Osteoblast (primary cell): ENCODE results near the gene KANSL1. TPM values are rescaled to one million over a fixed set of nuclear protein-coding genes. Genes with fewer than 3 reads are reported as not detected.
A peak's percentile ranks its signal among the peaks of the same experiment; 100 is the strongest.
"Not testable (repeated sequence)": the region's sequence is repeated elsewhere in the genome, so short reads cannot be mapped to it uniquely, and the experiment has no call there.

Source experiments
- DNase-seq: peaks from one replicate; pipeline ENCODE4 v3.0.0; 2011; ENCODE audit warnings: low spot score, mixed read lengths; ENCODE audit not compliant: insufficient read length; ENCODE audit errors: missing footprints
- H2AFZ ChIP-seq: 2 replicates; pipeline ENCODE4 v1.6.0; 2011; ENCODE audit warnings: mild to moderate bottlenecking, low read length
- H3K27ac ChIP-seq: 2 replicates; pipeline ENCODE4 v1.5.1; 2011; ENCODE audit warnings: mild to moderate bottlenecking, low read depth, low read length, moderate library complexity
- H3K27me3 ChIP-seq: 2 replicates; pipeline ENCODE4 v1.6.0; 2012; ENCODE audit warnings: mild to moderate bottlenecking, control low read depth, inconsistent platforms, low read length, moderate library complexity; ENCODE audit not compliant: insufficient read depth
- H3K36me3 ChIP-seq: 2 replicates; pipeline ENCODE4 v1.5.1; 2011; ENCODE audit warnings: mild to moderate bottlenecking, low read length, control low read depth, moderate library complexity; ENCODE audit not compliant: insufficient read depth
- H3K4me1 ChIP-seq: 2 replicates; pipeline ENCODE4 v1.5.1; 2011; ENCODE audit warnings: mild to moderate bottlenecking, low read length, control low read depth, moderate library complexity; ENCODE audit not compliant: insufficient read depth
- H3K4me2 ChIP-seq: 2 replicates; pipeline ENCODE4 v1.6.0; 2011; ENCODE audit warnings: mild to moderate bottlenecking, low read length; ENCODE audit not compliant: insufficient read depth
- H3K4me3 ChIP-seq: fragments of 200-600 bp; sonication (generic); 3 replicates; pipeline ENCODE4 v1.5.1; 2012; ENCODE audit warnings: mild to moderate bottlenecking, low read length, inconsistent platforms; ENCODE audit not compliant: insufficient read depth
- H3K79me2 ChIP-seq: 2 replicates; pipeline ENCODE4 v1.6.0; 2012; ENCODE audit warnings: mild to moderate bottlenecking, low read length, control low read depth, inconsistent platforms; ENCODE audit not compliant: insufficient read depth
- H3K9me3 ChIP-seq: 2 replicates; pipeline ENCODE4 v1.5.1; 2011; ENCODE audit warnings: low read depth, low read length, control low read depth
- H4K20me1 ChIP-seq: 2 replicates; pipeline ENCODE4 v1.6.0; 2012; ENCODE audit warnings: mild to moderate bottlenecking, low read length, control low read depth; ENCODE audit not compliant: insufficient read depth
- CTCF ChIP-seq: IDR thresholded peaks from 2 replicates; pipeline ENCODE4 v1.5.1; 2011; ENCODE audit warnings: mild to moderate bottlenecking, low read depth, low read length, moderate library complexity; ENCODE audit errors: extremely low read depth
- total RNA-seq: library from RNA; depleted of rRNA; stranded (reverse); fragments of >200 nt; gene quantifications from 2 replicates; pipeline ENCODE4 v1.2.3, GENCODE V29; 2012

Gene KANSL1
- 79.9 and 151 TPM in 2 replicates for total RNA-seq

DNA sequence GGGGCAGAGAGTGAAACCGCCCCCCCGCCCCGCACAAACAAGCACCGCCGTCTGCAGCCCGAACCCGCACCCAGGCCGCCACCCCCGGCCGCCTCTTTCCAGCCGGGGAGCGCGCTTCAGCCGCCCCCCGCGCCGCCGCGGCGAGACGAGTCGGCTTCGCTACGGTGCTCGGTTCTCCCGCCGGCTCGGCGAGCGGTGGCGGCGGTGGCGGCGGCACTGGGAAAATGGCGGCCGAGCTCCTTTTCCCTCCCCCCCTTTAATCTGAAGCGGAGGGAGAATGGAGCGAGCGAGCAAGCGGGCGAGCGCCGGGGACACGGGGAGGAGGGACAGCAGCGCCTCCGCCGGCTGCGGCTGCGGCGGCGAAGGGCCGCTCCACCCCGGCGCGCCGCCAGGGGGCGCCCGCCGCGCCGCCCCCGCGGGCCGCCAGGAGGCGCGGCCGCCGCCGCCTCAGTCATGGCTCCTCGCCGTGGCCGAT, at the start of gene KANSL1:
TSS of gene KANSL1 (minus strand) at position 279 of the 475 bp plus-strand sequence. CDS start 21,286 bp downstream, outside the sequence.
- Histone ChIP-seq H3K36me3 (no peaks in the 10 kb centered on the region), H3K4me3 (peak within 1 kb of the TSS; percentile 87), H3K79me2 (peaks cover 85% of the 10 kb centered on the region), H3K27me3 (no peaks in the 10 kb centered on the region), H3K4me1 (peaks cover 28% of the 10 kb centered on the region), H4K20me1 (peaks cover 60% of the 10 kb centered on the region), H3K27ac (peak within 1 kb of the TSS; percentile 62), H2AFZ (peak within 1 kb of the TSS; percentile 80), H3K4me2 (peak within 1 kb of the TSS; percentile 94), H3K9me3 (no peaks in the 10 kb centered on the region)
- peak; percentile 100 for DNase-seq
- TF ChIP-seq CTCF = peak; percentile 36

GRCh38 chr17:46231359-46231758, 38.1 kb upstream of the KANSL1 start:
- H3K4me2 ChIP-seq, H3K4me1 ChIP-seq, H3K27ac ChIP-seq, H4K20me1 ChIP-seq, H3K79me2 ChIP-seq, H2AFZ ChIP-seq, H3K27me3 ChIP-seq, H3K9me3 ChIP-seq, H3K36me3 ChIP-seq, H3K4me3 ChIP-seq, DNase-seq: not testable (repeated sequence)

- peak; percentile 99 for DNase-seq
- peak overlapping the region; percentile 86 for H2AFZ ChIP-seq
- H3K27me3 ChIP-seq = not testable (repeated sequence)
These were observed 32.1 kb upstream of the KANSL1 start for GRCh38 chr17:46225274-46225794.

DNA sequence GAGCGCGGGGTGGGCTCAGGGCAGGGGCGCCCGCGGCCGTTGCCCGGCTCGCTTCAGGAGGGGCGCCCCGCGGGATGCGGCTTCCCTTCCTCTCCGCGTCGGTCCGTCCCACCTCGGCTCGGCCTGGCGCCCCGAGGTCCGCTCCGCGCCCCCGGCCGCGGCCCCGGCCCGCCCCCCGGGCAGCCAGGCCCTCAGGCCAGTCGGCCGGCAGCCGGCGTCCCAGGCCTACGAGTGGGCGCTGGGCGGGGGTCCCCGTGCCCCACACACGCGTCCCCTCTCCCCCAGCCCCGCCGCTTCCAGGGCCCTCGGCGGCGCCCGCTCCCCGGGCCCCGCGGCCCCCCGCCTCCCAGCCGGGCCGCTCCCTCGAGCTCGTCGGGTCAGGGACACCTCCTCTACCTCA, 31.6 kb upstream of the KANSL1 start:
- not testable (repeated sequence) for H3K9me3 ChIP-seq, H3K27ac ChIP-seq, H4K20me1 ChIP-seq, H3K36me3 ChIP-seq, H3K79me2 ChIP-seq, H3K4me1 ChIP-seq, H3K4me2 ChIP-seq, H3K27me3 ChIP-seq, H2AFZ ChIP-seq
- DNase-seq = peak; percentile 31
- peak overlapping the region; percentile 76 for H3K4me3 ChIP-seq

More at GRCh38 chr17:46225274-46225794, 32.1 kb upstream of the KANSL1 start:
- H3K27ac ChIP-seq, H4K20me1 ChIP-seq, H3K4me1 ChIP-seq, H3K9me3 ChIP-seq, H3K36me3 ChIP-seq, H3K79me2 ChIP-seq: not testable (repeated sequence)
- peak overlapping the region; percentile 76 for H3K4me3 ChIP-seq
- H3K4me2 ChIP-seq = peak overlapping the region; percentile 74

DNA sequence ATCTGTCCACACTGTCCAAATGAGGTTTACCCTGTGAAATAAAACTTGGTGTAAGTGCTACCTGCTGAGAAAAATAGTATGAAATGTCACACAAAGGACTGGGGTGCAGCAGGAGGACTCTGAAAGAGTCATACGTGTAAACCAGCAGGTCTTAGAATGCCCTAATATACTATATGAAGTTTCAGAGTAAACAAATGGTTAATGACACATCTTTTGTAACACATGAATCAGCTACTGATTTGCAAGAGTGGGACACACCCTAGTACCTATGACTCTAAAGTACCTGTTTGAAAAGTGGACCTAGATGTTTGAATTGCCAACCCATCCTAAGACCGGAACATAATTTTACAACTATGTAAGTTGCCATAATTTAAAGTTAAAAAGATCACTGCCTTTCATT, 29.8 kb upstream of the KANSL1 start:
- H3K9me3 ChIP-seq, H3K4me2 ChIP-seq: not testable (repeated sequence)

DNA sequence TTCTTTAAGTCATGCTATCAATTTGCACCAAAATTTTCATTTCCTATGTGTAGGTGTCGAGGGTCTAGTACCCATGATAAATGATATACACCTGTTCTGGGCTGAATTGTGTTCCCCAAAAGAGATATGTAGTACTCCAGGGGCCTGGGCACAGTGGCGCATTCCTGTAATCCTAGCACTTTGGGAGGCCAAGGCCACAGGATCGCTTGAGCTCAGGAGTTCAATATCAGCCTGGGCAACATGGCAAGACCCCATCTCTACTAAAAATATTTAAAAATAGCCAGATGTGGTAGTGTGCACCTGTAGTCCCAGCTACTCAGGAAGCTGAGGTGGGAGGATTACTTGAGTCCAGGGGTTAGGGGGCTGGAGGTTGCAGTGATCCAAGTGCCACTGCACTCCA, 23.5 kb upstream of the KANSL1 start:
- H4K20me1 ChIP-seq = peaks cover 25% of the 10 kb centered on the region
- no peak overlapping the region for H3K27ac ChIP-seq
- no peak overlapping the region for H2AFZ ChIP-seq
- DNase-seq = no peak
- no peaks in the 10 kb centered on the region for H3K9me3 ChIP-seq
- H3K27me3 ChIP-seq = no peaks in the 10 kb centered on the region
- peaks cover 9% of the 10 kb centered on the region for H3K36me3 ChIP-seq
- no peak overlapping the region for H3K4me2 ChIP-seq
- H3K4me1 ChIP-seq = peaks cover 3% of the 10 kb centered on the region
- H3K79me2 ChIP-seq = peaks cover 25% of the 10 kb centered on the region
- TF ChIP-seq CTCF = no peak
- H3K4me3 ChIP-seq = no peak overlapping the region

More for the DNA sequence above, 29.8 kb upstream of the KANSL1 start:
- H3K36me3 ChIP-seq, H3K4me3 ChIP-seq, H4K20me1 ChIP-seq, DNase-seq, H3K4me1 ChIP-seq, H3K79me2 ChIP-seq, H2AFZ ChIP-seq, H3K27ac ChIP-seq, H3K27me3 ChIP-seq: not testable (repeated sequence)
